NB4 (cell line): ENCODE results near the gene USP36.

Experiments used
- DNase-seq: peaks from one replicate; pipeline ENCODE4 v3.0.0; 2010; ENCODE audit warnings: low read depth
- H3K4me3 ChIP-seq: one replicate; pipeline ENCODE4 v1.5.1; 2011; ENCODE audit warnings: mild to moderate bottlenecking, low read depth, low read length, moderate library complexity
- CTCF ChIP-seq: IDR thresholded peaks from one replicate; pipeline ENCODE4 v1.5.1; 2012; ENCODE audit warnings: low read depth, low read length
- MAX ChIP-seq: IDR thresholded peaks from 2 replicates; pipeline ENCODE4 v1.6.1; 2011; ENCODE audit warnings: low read depth, low read length
- MYC ChIP-seq: IDR thresholded peaks from 2 replicates; pipeline ENCODE4 v1.6.1; 2011; ENCODE audit warnings: low read depth, low read length
- POLR2A ChIP-seq: IDR thresholded peaks from 2 replicates; pipeline ENCODE4 v1.6.1; 2011; ENCODE audit warnings: mild to moderate bottlenecking; ENCODE audit not compliant: insufficient read length; ENCODE audit errors: extremely low read depth

The USP36 gene

GRCh38 chr17:78748730-78749317, 91.8 kb downstream of the USP36 start:
- no peak for TF ChIP-seq POLR2A
- TF ChIP-seq MAX, result 0 out of 2 replicates have a peak, but pooled peaks have one; percentile 16
- peak; percentile 92 for DNase-seq
- no peak overlapping the region for H3K4me3 ChIP-seq

- DNase-seq, result peak; percentile 22
- TF ChIP-seq MAX, result no peak
- TF ChIP-seq MYC, result no peak
- no peak for TF ChIP-seq CTCF
- TF ChIP-seq POLR2A, result no peak
- peak overlapping the region; percentile 7 for H3K4me3 ChIP-seq
Observed at GRCh38 chr17:78748048-78748729, 92.4 kb downstream of the USP36 start.

GRCh38 chr17:78747488-78747887, 93.1 kb downstream of the USP36 start:
- no peak for TF ChIP-seq MAX
- TF ChIP-seq CTCF, result no peak
- TF ChIP-seq MYC, result no peak
- no peak for TF ChIP-seq POLR2A
- no peak for DNase-seq
- no peak overlapping the region for H3K4me3 ChIP-seq

- no peak for DNase-seq
- TF ChIP-seq CTCF (no peak), POLR2A (no peak), MAX (no peak), MYC (no peak)
- no peak overlapping the region for H3K4me3 ChIP-seq
Observed at GRCh38 chr17:78746949-78747269, 93.7 kb downstream of the USP36 start.

- DNase-seq, result peak; percentile 61
- H3K4me3 ChIP-seq, result no peak overlapping the region
- TF ChIP-seq MYC, result no peak
Observed at GRCh38 chr17:78746263-78746948, 94.2 kb downstream of the USP36 start.
